Measurements from ENCODE around the gene FHIT. TPM values are rescaled to one million over a fixed set of nuclear protein-coding genes. Genes with fewer than 3 reads are reported as not detected.

The FHIT gene
- total RNA-seq, 1 experiment from 2014 or later, result not detected

DNA sequence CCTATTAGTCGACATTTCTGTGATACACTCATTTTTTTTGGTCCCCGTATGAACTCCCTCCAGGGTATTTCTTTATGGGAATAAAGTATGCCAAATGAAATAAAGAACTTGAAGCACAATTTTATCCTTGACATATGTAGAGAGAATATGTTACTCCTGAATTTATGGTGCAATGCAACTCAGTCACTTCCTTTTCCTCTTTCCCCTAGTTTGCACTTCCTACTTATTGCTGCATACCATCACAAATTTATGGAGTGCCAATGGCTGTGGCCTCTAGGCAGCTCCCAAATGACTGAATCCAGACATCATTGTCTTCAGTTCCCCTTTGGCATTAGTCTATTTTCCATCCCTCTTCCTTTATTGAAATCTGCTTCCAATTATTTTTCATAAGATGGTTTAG is 403.5 kb downstream of the FHIT start:
- DNase-seq (ENCODE audit: low read depth), result no peak

GRCh38 chr3:60844256-60844655 is 407.0 kb downstream of the FHIT start:
- no peak for DNase-seq (ENCODE audit: low read depth)

- no peak for DNase-seq (ENCODE audit: low read depth)
Measured at GRCh38 chr3:60841355-60841754, 409.9 kb downstream of the FHIT start.

DNA sequence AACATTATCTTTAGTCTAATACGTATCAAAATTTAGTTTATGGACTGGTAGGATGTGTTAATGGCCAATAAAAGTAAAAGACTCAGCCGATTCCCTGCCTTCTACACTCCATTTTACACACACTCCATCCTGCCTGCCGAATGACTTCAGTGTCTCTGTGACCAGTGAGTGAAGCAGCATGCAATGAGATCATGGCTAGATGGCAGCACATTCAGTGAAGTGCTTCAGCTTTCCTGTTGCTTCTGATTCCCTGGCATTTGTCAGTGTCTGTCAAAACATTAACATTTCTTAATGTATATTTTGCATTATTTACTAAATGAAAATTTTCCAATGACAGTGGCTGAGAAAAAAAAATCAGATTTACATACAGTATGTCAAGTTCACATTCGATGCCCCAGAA is 412.0 kb downstream of the FHIT start:
- no peak for DNase-seq (ENCODE audit: low read depth)

GRCh38 chr3:60835796-60836195 is 415.5 kb downstream of the FHIT start:
- DNase-seq (ENCODE audit: low read depth), result no peak

- no peak for DNase-seq (ENCODE audit: low read depth)
Measured at GRCh38 chr3:60829058-60829457, 422.2 kb downstream of the FHIT start.

DNA sequence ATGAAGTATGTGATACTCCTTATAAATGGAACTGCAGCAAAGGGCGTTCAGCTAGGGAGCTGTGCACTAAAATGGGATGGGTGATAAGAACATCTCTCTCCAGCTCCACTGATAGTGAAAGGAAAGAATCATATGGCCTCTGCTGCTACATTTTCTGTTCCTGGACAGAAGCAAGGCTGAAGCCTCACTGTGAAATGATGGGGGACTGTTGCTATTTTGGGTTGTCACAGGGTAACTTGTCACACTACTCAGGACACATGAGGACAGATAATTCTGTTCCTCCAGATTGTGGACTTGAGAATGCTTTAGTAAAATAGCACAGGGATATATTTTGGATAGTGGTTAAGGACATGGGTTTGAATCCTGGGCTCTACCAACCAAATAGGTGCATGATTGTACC is 423.6 kb downstream of the FHIT start:
- no peak for DNase-seq (ENCODE audit: low read depth)

- DNase-seq (ENCODE audit: low read depth), result no peak
Measured at GRCh38 chr3:60826511-60826910, 424.7 kb downstream of the FHIT start.

DNA sequence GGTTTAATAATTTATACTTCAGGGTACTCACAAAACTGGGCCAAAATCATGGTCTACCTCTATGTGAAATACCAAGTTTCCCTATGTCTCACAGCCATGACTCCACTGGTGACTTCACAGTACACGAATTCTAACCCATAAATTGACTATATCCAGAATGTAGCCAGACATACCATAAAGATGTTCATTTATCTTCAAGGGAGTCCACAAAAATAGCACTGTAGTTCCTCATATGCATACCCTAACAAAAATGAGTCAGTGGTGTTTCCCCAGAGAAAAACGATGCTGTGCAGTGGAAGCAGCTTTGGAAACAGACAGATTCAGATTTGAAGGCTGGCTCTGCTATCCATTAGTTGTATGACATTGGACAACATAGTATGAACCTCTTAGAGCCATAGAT is 438.8 kb downstream of the FHIT start:
- no peak for DNase-seq (ENCODE audit: low read depth)

DNA sequence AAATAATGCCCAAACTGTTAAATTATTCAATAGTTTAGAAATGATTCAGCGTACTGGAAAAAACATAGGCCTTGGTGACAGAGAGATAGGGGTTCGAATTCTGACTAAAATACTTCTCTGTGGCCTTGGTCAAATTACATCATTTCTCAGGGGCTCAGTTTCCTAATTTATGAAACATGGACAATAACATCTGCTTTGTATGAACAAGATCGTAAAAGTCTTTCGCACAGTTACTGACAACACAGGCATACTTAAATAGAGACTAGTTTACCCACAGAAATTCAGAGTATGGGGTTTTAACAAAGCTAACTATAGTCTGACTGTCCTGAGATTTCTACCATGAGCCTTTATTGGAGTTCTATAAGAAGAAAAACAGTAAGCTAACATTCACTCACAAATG is 440.4 kb downstream of the FHIT start:
- no peak for DNase-seq (ENCODE audit: low read depth)

DNA sequence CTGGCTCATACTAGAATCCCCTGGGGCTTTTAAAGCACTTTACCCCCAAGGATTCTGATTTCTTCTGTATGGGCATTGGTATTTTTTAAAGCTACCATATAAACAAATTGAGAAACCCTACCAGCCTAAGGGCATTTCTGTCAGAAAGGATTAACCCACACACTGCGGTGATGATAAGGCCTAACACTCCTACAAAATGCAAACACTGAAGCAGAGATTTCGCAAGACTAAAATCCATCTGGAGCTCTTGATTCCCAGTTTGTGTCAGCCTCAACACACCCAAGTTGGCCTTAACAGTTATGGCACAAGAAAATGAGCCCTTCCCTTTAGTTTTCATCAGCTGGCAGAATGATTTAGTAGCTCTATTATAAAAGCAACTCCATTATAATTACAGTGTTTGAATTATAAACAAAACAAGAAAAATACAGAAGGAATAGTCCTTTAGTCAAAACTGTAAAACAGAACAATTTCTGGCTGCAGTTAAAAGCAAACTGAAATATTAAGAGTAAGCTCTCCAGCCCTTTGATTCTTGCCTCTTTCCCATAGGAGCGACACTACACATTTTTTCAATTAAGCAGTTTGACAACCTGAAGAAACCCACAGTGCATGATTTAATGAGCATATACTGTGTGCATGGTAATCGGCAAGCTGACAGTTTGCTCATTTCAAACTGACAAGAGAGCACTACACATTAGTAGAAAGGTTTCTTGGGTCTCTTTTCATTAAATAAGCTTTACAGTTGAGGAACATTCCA is 441.2 kb downstream of the FHIT start:
- no peak for DNase-seq (ENCODE audit: low read depth)

GRCh38 chr3:60803216-60804173 is 447.8 kb downstream of the FHIT start:
- no peak for DNase-seq (ENCODE audit: low read depth)

DNA sequence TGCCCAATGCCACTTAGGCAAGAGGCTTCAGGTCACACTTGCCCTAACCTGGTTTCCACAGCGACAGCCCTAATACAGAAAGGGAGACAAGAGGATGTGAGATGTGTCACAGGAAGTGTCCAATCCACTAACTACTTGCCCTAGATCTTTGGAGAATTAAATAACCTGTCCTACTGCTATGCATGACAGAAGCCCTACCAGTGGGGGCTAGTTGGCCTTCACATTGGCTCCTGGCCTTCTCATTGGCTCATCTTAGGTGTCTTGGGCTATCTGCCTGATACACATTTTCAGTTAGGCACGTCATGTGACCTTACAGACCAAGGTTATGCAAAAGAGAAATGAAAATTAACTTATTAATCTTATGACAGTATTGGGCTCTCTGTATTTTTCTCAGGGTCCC is 449.9 kb downstream of the FHIT start:
- peak; percentile 5 for DNase-seq (ENCODE audit: low read depth)

DNA sequence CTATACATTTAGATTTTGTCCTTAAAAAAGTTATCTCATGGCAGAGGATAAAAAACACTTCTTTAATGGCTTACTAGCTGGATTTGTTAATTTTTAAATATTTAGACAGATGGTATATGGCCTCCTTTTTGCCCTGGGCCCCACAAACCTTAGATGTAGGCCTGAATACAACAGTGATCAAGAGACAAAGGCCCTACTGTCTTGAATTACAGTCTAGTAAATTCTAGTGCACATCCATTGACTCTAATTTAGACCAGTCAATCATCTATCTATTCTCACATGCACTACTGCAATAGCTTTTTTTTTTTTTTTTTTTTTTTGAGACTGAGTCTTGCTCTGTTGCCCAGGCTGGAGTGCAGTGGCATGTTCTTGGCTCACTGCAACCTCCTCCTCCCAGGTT is 452.8 kb downstream of the FHIT start:
- DNase-seq (ENCODE audit: low read depth), result no peak

DNA sequence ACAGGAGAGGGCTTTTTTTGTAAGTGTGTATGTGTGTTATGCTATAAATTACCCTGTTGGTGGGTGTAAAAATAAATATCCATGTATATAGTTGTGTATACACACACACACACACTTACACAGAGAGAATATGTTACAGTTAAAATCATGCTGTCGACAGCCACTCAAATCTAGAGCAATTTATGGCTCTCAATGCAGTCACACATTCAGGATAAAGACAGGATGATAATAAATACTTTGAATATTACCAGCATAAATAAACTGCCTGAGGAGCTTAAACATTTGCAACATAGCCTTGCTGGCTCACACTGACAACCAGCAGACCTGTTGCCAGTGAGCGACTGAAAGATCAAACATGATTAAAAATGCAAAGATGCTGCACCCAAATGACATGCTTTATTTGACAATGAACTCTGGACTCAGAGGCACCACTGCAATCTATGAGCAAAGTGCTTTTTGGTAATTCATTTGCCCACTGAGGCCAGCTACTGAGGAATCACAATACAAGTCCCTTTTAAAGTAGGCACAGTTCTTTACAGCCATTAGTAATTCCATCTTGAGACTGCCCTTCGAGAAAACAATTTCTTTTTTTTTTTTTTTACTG is 458.9 kb downstream of the FHIT start:
- DNase-seq (ENCODE audit: low read depth), result no peak

GRCh38 chr3:60788185-60788584 is 463.1 kb downstream of the FHIT start:
- no peak for DNase-seq (ENCODE audit: low read depth)

- DNase-seq (ENCODE audit: low read depth), result no peak
Measured at GRCh38 chr3:60781935-60782334, 469.3 kb downstream of the FHIT start.

DNA sequence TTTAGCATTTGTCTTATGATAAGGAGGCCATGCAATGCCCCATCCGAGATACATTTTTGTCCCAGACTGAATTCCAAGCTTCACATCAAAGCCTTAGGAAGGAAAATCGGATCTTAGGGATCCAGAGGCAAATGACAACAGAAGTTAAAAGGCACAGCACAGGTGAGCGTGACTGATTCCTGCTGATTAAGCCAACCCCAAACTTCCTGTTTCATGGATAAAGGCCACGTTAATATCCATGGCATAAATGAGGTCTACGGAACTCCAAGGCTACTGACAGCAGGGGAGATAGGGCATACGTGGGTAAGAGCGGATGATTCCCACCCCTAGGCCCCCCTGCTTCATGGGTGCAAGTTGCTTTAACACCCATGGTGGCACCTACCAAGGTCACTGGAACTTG is 471.6 kb downstream of the FHIT start:
- DNase-seq (ENCODE audit: low read depth), result no peak

DNA sequence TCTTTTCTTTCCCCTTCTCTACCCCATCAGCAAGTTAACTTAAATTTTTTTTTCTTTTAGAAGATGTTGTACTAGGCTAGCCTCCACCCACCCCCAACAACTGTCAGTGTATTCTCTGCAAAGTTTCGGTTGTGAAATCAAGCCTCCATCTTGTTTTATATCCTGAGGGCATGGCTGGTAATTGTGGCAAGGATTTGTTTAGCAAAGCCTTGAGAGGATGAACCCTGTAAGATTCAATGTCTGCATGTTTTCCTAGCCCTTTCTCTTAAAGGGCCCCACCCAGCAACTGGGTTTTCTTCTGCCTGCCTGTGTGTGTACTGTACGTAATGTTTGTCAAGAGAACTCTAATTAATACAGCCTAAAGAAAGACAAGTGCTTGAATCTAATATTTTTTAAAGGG is 475.3 kb downstream of the FHIT start:
- DNase-seq (ENCODE audit: low read depth), result no peak

DNA sequence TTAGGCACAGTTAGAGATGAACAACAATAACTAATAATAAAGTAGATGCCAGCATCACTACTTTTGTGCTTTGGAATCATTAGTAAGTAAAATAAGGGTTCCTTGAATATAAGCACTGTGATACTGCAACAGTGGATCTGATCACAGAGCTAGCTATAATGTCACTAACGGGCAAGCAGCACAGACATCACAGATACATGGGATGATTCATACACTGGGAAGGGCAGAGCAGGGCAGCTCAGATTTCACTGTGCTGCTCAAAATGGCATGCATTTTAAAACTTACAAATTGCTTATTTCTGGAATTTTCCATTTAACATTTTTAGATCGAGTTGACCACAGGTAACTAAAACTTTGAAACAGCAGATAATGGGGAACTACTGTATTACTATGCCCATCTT is 476.6 kb downstream of the FHIT start:
- DNase-seq (ENCODE audit: low read depth), result peak; percentile 35

- no peak for DNase-seq (ENCODE audit: low read depth)
Measured at GRCh38 chr3:60772584-60772983, 478.7 kb downstream of the FHIT start.

- no peak for DNase-seq (ENCODE audit: low read depth)
Measured at GRCh38 chr3:60771766-60772165, 479.5 kb downstream of the FHIT start.
